ENCODE data around the gene POLE2.

Gene POLE2

DNA sequence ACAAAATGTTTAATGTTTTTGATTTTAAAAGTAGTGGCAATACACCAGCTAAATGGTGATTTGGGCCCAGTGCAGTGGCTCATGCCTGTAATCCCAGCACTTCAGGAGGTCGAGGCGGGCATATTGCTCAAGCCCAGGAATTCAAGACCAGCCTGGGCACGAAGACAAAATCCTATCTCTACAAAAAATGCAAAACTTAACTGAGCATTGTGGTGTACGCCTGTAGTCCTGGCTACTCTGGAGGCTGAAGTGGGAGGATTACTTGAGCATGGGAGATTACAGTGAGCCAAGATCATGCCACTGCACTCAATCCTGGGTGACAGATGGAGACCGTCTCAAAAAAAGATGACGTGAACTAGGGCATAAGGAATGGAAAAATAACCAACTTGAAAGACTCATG, 72.2 kb downstream of the POLE2 start:
- no peak for DNase-seq

GRCh38 chr14:49614196-49614595, 73.8 kb downstream of the POLE2 start:
- peak; percentile 23 for DNase-seq

DNA sequence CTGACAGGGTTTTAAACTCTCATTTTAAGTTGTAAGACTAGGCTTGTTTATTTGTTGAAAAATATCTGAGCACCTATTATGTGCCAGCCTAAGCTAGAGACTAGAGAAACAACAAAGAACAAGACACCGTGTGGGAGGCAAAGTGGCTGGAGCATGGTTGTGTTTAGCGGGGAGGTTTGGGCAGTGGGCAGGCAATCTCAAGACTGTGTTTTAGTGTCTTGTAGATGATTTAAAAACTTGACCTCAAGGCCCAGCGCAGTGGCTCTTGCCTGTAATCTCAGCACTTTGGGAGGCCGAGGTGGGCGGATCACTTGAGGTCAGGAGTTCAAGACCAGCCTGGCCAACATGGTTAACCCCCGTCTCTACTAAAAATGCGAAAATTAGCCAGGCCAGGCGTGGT, 75.3 kb downstream of the POLE2 start:
- DNase-seq, result no peak

GRCh38 chr14:49612251-49612650, 75.8 kb downstream of the POLE2 start:
- DNase-seq, result no peak

- no peak for DNase-seq
Observed at GRCh38 chr14:49607583-49607982, 80.4 kb downstream of the POLE2 start.

DNA sequence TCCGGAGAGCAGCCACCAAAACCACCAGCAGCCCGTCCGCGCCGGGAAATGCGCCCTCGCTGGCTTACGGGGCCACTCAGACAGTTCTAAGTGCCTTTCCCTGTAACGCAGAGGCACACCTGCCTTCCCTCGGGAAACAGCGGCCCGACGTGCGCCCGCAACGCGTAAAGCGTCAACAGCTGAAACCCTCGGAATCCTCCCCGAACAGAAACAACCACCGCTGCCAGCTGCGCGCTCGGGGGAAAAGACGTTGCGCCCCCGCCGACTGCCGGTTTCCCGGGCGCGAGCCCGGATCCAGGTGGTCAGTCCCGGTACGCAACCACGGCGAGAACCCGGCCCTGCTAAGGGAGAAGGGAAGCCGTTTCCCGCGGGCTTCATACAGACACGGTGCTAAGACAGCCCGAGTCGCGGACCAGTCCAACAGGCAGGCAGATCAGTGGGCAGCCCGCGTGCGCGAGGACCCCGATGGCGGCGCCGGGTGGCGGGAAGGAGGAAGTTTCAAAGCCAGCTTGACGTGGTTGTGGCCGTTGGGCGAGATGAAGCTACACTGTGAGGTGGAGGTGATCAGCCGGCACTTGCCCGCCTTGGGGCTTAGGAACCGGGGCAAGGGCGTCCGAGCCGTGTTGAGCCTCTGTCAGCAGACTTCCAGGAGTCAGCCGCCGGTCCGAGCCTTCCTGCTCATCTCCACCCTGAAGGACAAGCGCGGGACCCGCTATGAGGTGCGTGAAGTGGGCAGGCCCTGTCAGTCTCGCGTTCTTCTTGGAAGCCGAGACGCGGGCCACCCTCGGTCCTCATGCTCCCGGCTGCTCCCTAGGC, 89.3 kb downstream of the POLE2 start, which contains the start of gene LRR1:
Gene LRR1 (plus strand): TSS at position 456 of the 816 bp plus-strand sequence. CDS start 81 bp downstream, at position 537.
- DNase-seq, result peak; percentile 83

DNA sequence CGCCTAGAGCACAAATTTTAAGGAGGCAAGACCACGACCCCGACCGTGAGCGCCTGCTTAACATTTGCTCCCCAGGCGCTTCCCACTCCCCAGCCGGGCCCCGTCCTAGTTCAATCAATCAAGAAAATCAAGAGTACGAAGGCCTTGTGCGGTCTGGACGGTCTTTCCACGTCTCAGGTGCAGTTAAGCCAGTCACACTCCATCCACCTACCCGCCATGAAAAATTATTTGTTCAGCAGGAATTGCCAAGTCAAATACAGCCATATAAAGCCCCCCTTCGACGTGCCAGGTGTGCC, 89.9 kb downstream of the POLE2 start:
- peak; percentile 61 for DNase-seq

DNA sequence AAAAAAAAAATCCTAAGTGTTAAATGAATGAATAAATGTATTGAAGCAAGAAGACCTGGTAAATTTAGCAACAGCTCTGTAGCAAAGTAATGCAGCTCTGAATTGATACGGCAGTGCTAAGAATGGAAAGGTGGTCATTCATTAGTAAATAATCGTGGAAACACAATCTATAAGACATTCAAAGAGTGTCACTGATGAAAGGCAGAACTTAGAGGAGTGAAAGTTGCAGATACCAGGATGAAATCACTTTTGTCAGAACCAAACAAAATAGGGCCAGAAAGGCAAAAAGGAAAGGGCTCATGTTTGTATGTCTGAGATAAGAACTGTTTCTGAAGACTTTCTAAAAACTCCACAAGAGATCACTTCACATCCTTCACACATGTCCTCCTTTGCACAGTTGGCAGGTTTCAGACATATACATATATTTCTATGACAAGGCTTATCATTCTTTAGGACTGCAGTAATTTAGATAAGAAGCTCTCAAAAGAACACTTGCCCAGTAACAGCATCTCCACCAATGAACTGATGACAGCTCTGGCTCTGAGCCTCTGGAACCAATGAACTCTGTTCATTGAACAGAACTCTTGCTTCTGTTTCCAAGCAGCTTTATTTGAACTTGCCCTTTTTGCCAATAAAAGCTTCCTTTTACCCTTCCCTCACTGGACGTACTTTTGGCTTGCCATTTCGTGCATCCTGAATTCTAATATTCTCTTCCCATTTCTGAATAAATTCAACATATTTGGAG, 93.5 kb downstream of the POLE2 start:
- DNase-seq, result peak; percentile 93

Measured in OCI-M1 (cell line).